Neural cell (in vitro differentiated cells): ENCODE measurements around the gene POLR2C. TPM values are rescaled to one million over a fixed set of nuclear protein-coding genes. Genes with fewer than 3 reads are reported as not detected.

Experiments used
- H2AFZ ChIP-seq: fragments of 200-600, 300-800 bp; sonication (generic), shearing (Covaris generic); 2 replicates; pipeline ENCODE4 v1.6.0; 2014; ENCODE audit warnings: low read depth, mild to moderate bottlenecking, antibody characterized with exemption, low read length, moderate library complexity
- H3F3A ChIP-seq: fragments of 200-600 bp; shearing (Covaris generic); 2 replicates; pipeline ENCODE4 v1.6.1; 2016; ENCODE audit warnings: mild to moderate bottlenecking, moderate library complexity, mixed read lengths, antibody characterized with exemption, low read length; ENCODE audit not compliant: insufficient read depth, poor library complexity, severe bottlenecking
- H3K27ac ChIP-seq: fragments of 200-600, 300-800 bp; sonication (generic), shearing (Covaris generic); 2 replicates; pipeline ENCODE4 v1.5.1; 2014; ENCODE audit warnings: mild to moderate bottlenecking, low read length, moderate library complexity
- H3K27me3 ChIP-seq: fragments of 300-800, 200-600 bp; sonication (generic), shearing (Covaris generic); 2 replicates; pipeline ENCODE4 v1.6.0; 2014; ENCODE audit warnings: mild to moderate bottlenecking, low read depth, low read length, moderate library complexity; ENCODE audit not compliant: insufficient read depth
- H3K36me3 ChIP-seq: fragments of 300-800, 200-600 bp; sonication (generic), shearing (Covaris generic); 2 replicates; pipeline ENCODE4 v1.5.1; 2014; ENCODE audit warnings: mild to moderate bottlenecking, antibody characterized with exemption, low read length, moderate library complexity; ENCODE audit not compliant: insufficient read depth
- H3K4me2 ChIP-seq: fragments of 300-800, 200-600 bp; sonication (generic), shearing (Covaris generic); 2 replicates; pipeline ENCODE4 v1.6.0; 2014; ENCODE audit warnings: mild to moderate bottlenecking, low read length
- H3K4me3 ChIP-seq: fragments of 300-800, 200-600 bp; sonication (generic), shearing (Covaris generic); 2 replicates; pipeline ENCODE4 v1.5.1; 2014; ENCODE audit warnings: mild to moderate bottlenecking, low read length, moderate library complexity
- H3K79me2 ChIP-seq: fragments of 200-600 bp; shearing (Covaris generic); replicated peaks from 2 replicates; pipeline ENCODE4 v1.6.0; 2014; ENCODE audit warnings: mild to moderate bottlenecking, low read length, moderate library complexity; ENCODE audit not compliant: insufficient read depth
- H3K9ac ChIP-seq: fragments of 300-800, 200-600 bp; sonication (generic), shearing (Covaris generic); 2 replicates; pipeline ENCODE4 v1.6.1; 2016; ENCODE audit warnings: mild to moderate bottlenecking, low read length, mixed read lengths
- H3K9me2 ChIP-seq: fragments of 200-600 bp; shearing (Covaris generic); 2 replicates; pipeline ENCODE4 v1.6.1; 2016; ENCODE audit warnings: mild to moderate bottlenecking, low read length, mixed read lengths; ENCODE audit not compliant: insufficient read depth
- H3K9me3 ChIP-seq: fragments of 200-600, 300-800 bp; sonication (generic), shearing (Covaris generic); 2 replicates; pipeline ENCODE4 v1.6.1; 2016; ENCODE audit warnings: mild to moderate bottlenecking, mixed run types, low read length, moderate library complexity, mixed read lengths
- H4K20me1 ChIP-seq: fragments of 200-600 bp; shearing (Covaris generic); 2 replicates; pipeline ENCODE4 v1.6.1; 2016; ENCODE audit warnings: mild to moderate bottlenecking, mixed run types; ENCODE audit not compliant: insufficient read depth
- CTCF ChIP-seq: fragments of 450-650 bp; IDR thresholded peaks from 2 replicates; pipeline ENCODE4 v1.5.1; 2014; ENCODE audit warnings: antibody characterized with exemption, mild to moderate bottlenecking, moderate library complexity; ENCODE audit not compliant: poor library complexity, severe bottlenecking
- EP300 ChIP-seq: fragments of 450-650 bp; conservative IDR thresholded peaks from 2 replicates; pipeline ENCODE4 v1.6.1; 2014; ENCODE audit warnings: antibody characterized with exemption, mild to moderate bottlenecking, moderate library complexity; ENCODE audit not compliant: poor library complexity, severe bottlenecking
- EZH2 ChIP-seq: fragments of 200-600, 300-800 bp; shearing (Covaris generic), sonication (generic); IDR thresholded peaks from 2 replicates; pipeline ENCODE4 v1.6.1; 2014; ENCODE audit warnings: antibody characterized with exemption, low read length, borderline replicate concordance, mild to moderate bottlenecking; ENCODE audit not compliant: insufficient read depth, poor library complexity, severe bottlenecking
- MXI1 ChIP-seq: fragments of 450-650 bp; conservative IDR thresholded peaks from 2 replicates; pipeline ENCODE4 v1.6.1; 2014; ENCODE audit warnings: antibody characterized with exemption, mild to moderate bottlenecking; ENCODE audit not compliant: poor library complexity, severe bottlenecking
- POLR2AphosphoS5 ChIP-seq: IDR thresholded peaks from 2 replicates; pipeline ENCODE4 v1.6.1; 2012
- RAD21 ChIP-seq: fragments of 450-650 bp; conservative IDR thresholded peaks from 2 replicates; pipeline ENCODE4 v1.6.1; 2014; ENCODE audit warnings: antibody characterized with exemption, mild to moderate bottlenecking, moderate library complexity
- REST ChIP-seq: IDR thresholded peaks from 2 replicates; pipeline ENCODE4 v1.6.1; 2012; ENCODE audit warnings: borderline replicate concordance
- SMC3 ChIP-seq: fragments of 450-650 bp; conservative IDR thresholded peaks from 2 replicates; pipeline ENCODE4 v1.6.1; 2014; ENCODE audit warnings: antibody characterized with exemption, mild to moderate bottlenecking, moderate library complexity; ENCODE audit not compliant: poor library complexity
- TAF1 ChIP-seq: IDR thresholded peaks from 2 replicates; pipeline ENCODE4 v1.6.1; 2012; ENCODE audit warnings: low read depth
- polyA plus RNA-seq: library from polyadenylated mRNA; depleted of rRNA; stranded (reverse); fragments of >200 nt; gene quantifications from 2 replicates; pipeline ENCODE4 v1.2.3, GENCODE V29; 2014

Gene POLR2C
- polyA plus RNA-seq, 1 donor from 2014 or later: 109 TPM

DNA sequence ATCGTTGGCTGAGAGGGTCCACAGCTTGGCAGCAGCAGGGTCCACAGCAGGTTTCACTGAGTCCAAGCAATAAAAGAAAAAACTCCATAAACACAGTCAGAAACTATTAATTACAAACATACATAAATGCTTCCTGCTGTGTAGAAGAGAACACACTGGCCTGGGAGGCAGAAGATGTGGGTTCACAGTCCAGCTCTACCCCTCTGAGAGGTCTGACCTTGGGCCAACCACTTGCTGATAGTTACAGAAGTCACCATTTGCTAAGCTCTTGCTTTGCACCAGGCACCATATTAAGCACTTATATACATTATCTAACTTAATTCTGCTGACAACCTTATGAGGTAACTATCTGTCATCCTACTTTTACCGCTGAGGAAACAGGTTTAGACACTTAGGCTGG lies 30.0 kb upstream of the POLR2C start:
- Histone ChIP-seq H3K4me3 (no peak overlapping the region), H3K9me2 (no peaks in the 10 kb centered on the region), H3K79me2 (no peaks in the 10 kb centered on the region), H2AFZ (no peak overlapping the region), H3K9me3 (no peaks in the 10 kb centered on the region), H3K9ac (no peak overlapping the region), H3K36me3 (peaks cover 11% of the 10 kb centered on the region), H3K27ac (no peak overlapping the region), H3K27me3 (no peaks in the 10 kb centered on the region), H3F3A (no peaks in the 10 kb centered on the region), H3K4me2 (no peak overlapping the region), H4K20me1 (no peaks in the 10 kb centered on the region)
- no peak for TF ChIP-seq EZH2
- TF ChIP-seq POLR2AphosphoS5: no peak

GRCh38 chr16:57432989-57433388 lies 29.5 kb upstream of the POLR2C start:
- TF ChIP-seq SMC3 (no peak), EZH2 (no peak), CTCF (no peak), EP300 (no peak), RAD21 (no peak), REST (no peak), TAF1 (no peak)
- Histone ChIP-seq H3K9me2 (no peaks in the 10 kb centered on the region), H3K4me2 (no peak overlapping the region), H3F3A (no peaks in the 10 kb centered on the region), H3K9ac (no peak overlapping the region), H4K20me1 (no peaks in the 10 kb centered on the region), H3K27ac (no peak overlapping the region), H3K9me3 (no peaks in the 10 kb centered on the region), H3K4me3 (no peak overlapping the region), H2AFZ (no peak overlapping the region), H3K27me3 (no peaks in the 10 kb centered on the region), H3K36me3 (peaks cover 11% of the 10 kb centered on the region), H3K79me2 (no peaks in the 10 kb centered on the region)

GRCh38 chr16:57434003-57434402 lies 28.5 kb upstream of the POLR2C start:
- no peak overlapping the region for H3K4me3 ChIP-seq
- H3K9ac ChIP-seq: no peak overlapping the region
- H3K9me2 ChIP-seq: no peaks in the 10 kb centered on the region
- H3K4me2 ChIP-seq: no peak overlapping the region
- peaks cover 11% of the 10 kb centered on the region for H3K36me3 ChIP-seq
- TF ChIP-seq MXI1 (no peak), TAF1 (no peak), POLR2AphosphoS5 (no peak), REST (no peak), CTCF (no peak), SMC3 (no peak), EZH2 (no peak), EP300 (no peak), RAD21 (no peak)
- no peaks in the 10 kb centered on the region for H3K27me3 ChIP-seq
- H3K79me2 ChIP-seq: no peaks in the 10 kb centered on the region
- H3F3A ChIP-seq: no peaks in the 10 kb centered on the region
- H3K9me3 ChIP-seq: no peaks in the 10 kb centered on the region
- no peak overlapping the region for H3K27ac ChIP-seq
- no peaks in the 10 kb centered on the region for H4K20me1 ChIP-seq
- no peak overlapping the region for H2AFZ ChIP-seq
